PFSK-1 (cell line): ENCODE data around the gene TYK2. TPM values are rescaled to one million over a fixed set of nuclear protein-coding genes. Genes with fewer than 3 reads are reported as not detected.

Experiments used
- FOXP2 ChIP-seq: optimal IDR thresholded peaks from 2 replicates; pipeline ENCODE3; 2011; ENCODE audit warnings: borderline replicate concordance, control low read depth, inconsistent platforms; ENCODE audit not compliant: insufficient read depth; ENCODE audit errors: extremely low read length, extremely low read depth
- POLR2AphosphoS5 ChIP-seq: IDR thresholded peaks from 2 replicates; pipeline ENCODE4 v1.6.1; 2012; ENCODE audit warnings: low read depth, mild to moderate bottlenecking, control low read depth, low read length, moderate library complexity
- REST ChIP-seq, 2 experiments: IDR thresholded peaks; 2 replicates each; pipeline versions ENCODE4 v1.6.1 to v1.8.0; 2011 to 2012; ENCODE audit warnings: low read depth in 2 of 2, low read length in 2 of 2, control low read depth in 1 of 2, inconsistent platforms in 1 of 2, mild to moderate bottlenecking in 1 of 2, moderate library complexity in 1 of 2; ENCODE audit not compliant: insufficient read depth in 1 of 2
- SIN3A ChIP-seq: IDR thresholded peaks from 2 replicates; pipeline ENCODE4 v1.6.1; 2012; ENCODE audit warnings: mild to moderate bottlenecking, low read length, moderate library complexity, borderline replicate concordance; ENCODE audit not compliant: insufficient read depth
- TAF1 ChIP-seq: IDR thresholded peaks from 2 replicates; pipeline ENCODE4 v1.6.1; 2012; ENCODE audit warnings: low read length, control low read depth, borderline replicate concordance; ENCODE audit not compliant: insufficient read depth
- polyA plus RNA-seq: library from polyadenylated mRNA; unstranded; fragments of >200 nt; gene quantifications from one replicate; pipeline ENCODE4 v1.2.1, GENCODE V29; 2012; ENCODE audit warnings: low read depth, missing spikeins; ENCODE audit not compliant: insufficient read length

TYK2 gene
- polyA plus RNA-seq = 100 TPM

GRCh38 chr19:10380313-10381102 is at the start of gene TYK2:
TSS of gene TYK2 (minus strand) at chr19:10380572. CDS start at chr19:10378406, 2,166 bp downstream.
- TF ChIP-seq SIN3A = no peak; the same call in 1 of the 2 replicates
- TF ChIP-seq REST (IDR thresholded peaks at IDR 0.05; ENCODE audit: insufficient read depth in 1 of 2, low read depth in 2 of 2, low read length in 2 of 2) = 0 out of 4 replicates have a peak, but pooled peaks of 1 of the 2 experiments have one; percentile 40
- peak; percentile 54 for TF ChIP-seq TAF1
- no peak for TF ChIP-seq FOXP2
- peak; percentile 83 for TF ChIP-seq POLR2AphosphoS5

GRCh38 chr19:10428996-10429381 is 48.6 kb upstream of the TYK2 start:
- TF ChIP-seq POLR2AphosphoS5 = no peak
- no peak for TF ChIP-seq TAF1
- no peak for TF ChIP-seq SIN3A

- no peak for TF ChIP-seq REST (IDR thresholded peaks at IDR 0.05; ENCODE audit: insufficient read depth in 1 of 2, low read depth in 2 of 2, low read length in 2 of 2)
- no peak for TF ChIP-seq FOXP2
- TF ChIP-seq TAF1 = no peak
- no peak for TF ChIP-seq POLR2AphosphoS5
- TF ChIP-seq SIN3A = no peak
These were observed 46.8 kb upstream of the TYK2 start for GRCh38 chr19:10427169-10427568.

GRCh38 chr19:10424011-10424637 is 43.8 kb upstream of the TYK2 start:
- TF ChIP-seq POLR2AphosphoS5 (no peak), SIN3A (0 out of 2 replicates have a peak, but pooled peaks have one; percentile 37)

- TF ChIP-seq FOXP2 = no peak
- no peak for TF ChIP-seq TAF1
- TF ChIP-seq REST (IDR thresholded peaks at IDR 0.05; ENCODE audit: insufficient read depth in 1 of 2, low read depth in 2 of 2, low read length in 2 of 2) = no peak
- no peak for TF ChIP-seq POLR2AphosphoS5
- no peak for TF ChIP-seq SIN3A
These were observed 42.5 kb upstream of the TYK2 start for GRCh38 chr19:10422846-10423245.

GRCh38 chr19:10422046-10422461 is 41.7 kb upstream of the TYK2 start:
- TF ChIP-seq FOXP2 (no peak), TAF1 (no peak), POLR2AphosphoS5 (no peak), SIN3A (no peak), REST (IDR thresholded peaks at IDR 0.05; ENCODE audit: insufficient read depth in 1 of 2, low read depth in 2 of 2, low read length in 2 of 2) (no peak)
